GM19043 (cell line): ENCODE measurements around the gene PACSIN1.

Experiments used
- ATAC-seq: cut with Tn5 transposase; IDR thresholded peaks from one replicate; pipeline ENCODE4 v1.9.1; 2021; ENCODE audit warnings: low read depth; ENCODE audit not compliant: unreplicated experiment

Gene PACSIN1

DNA sequence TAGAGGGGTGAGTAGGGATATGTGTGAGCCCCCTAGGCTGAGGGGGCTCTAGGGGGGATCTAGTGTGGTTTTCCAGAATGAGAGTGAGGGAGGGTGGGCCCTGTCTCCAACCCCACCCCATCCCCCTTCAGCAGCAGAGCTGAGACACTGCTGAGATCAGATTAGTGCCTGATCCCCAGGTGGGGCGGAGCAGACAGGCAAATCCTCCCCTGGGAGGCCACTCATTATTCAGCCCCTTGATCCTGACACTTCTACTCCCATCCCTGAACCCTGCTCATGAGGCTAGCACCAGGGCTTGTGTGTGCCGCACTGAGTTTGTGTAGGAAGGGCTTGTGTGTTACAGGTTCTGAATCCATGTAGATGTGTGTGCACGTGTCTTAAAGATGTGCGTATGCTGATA lies 47.8 kb downstream of the PACSIN1 start:
- ATAC-seq: no peak

- ATAC-seq: no peak
Measured at GRCh38 chr6:34514112-34514511, 48.2 kb downstream of the PACSIN1 start.

GRCh38 chr6:34514593-34515472 lies 49.0 kb downstream of the PACSIN1 start:
- no peak for ATAC-seq

GRCh38 chr6:34515473-34516387 lies 49.9 kb downstream of the PACSIN1 start:
- ATAC-seq: no peak

GRCh38 chr6:34516391-34517324 lies 50.8 kb downstream of the PACSIN1 start:
- ATAC-seq: no peak

- no peak for ATAC-seq
Measured at GRCh38 chr6:34517461-34517881, 51.6 kb downstream of the PACSIN1 start.

- no peak for ATAC-seq
Measured at GRCh38 chr6:34517966-34518365, 52.1 kb downstream of the PACSIN1 start.

DNA sequence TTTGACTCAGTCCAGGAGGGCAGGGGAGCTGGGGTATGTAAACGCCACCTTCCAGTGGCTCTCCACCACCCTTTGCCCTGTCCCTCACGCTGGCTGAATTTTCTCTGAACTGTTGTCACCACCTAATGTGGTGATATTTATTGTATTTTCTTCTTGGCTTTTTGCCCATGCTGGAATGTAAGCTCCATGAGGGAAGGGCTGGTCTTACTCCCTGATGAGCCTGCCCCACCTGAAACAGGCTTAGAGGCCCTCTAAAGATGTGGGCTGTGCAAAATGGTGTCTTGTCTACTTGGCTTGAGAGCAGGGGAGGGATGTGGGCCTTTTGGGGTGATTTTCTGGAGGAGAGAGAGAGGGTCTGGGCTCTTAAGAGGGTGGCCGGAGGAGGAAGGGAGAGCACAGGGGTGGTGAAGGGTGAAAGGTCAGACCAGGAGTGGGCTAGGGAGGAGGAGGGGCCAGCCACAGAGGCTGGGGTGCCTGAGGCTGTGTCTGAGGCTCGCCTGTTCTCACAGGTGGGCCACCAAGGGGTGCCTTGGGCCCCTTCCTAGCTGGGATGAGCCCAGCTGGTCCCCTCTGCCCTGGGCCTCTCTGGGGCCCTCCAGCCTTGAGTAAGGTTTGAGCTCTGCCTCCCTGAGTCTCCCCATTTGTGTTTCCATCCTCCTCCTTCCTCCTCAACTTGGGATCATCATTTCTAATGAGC lies 52.9 kb downstream of the PACSIN1 start:
- ATAC-seq: no peak

DNA sequence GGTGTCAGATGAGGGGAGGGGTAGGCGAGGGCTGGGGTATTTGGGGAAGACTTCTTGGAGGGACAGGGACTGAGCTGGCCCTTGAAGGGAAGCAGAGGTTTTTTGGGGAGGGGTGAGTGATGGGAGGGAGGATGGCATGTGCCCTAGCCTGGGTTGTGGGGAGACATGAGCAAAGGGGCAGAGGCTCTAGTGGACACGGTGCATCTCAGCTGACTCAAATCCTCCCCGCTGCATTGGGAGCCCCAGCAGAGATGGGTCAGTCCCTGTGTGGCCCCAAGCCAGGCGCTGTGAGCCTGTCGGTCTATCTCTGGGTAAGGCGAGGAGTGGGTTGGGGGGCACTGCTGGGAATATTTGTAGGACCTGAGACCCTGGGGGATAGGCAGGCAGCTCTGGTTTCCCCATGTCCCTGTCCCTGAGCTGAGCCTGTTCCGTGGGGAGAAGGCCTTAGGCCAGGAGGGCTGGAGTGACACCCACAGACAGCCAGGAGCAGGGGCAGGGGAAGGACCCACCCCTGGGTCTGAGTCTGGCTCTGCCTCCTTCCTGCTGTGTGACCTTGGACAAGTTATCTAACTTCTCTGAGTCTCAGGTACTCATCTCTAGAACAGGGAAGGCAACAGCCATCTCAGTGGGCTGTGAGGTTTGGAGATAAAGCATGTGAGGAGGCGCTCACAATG lies 54.2 kb downstream of the PACSIN1 start:
- ATAC-seq: no peak

DNA sequence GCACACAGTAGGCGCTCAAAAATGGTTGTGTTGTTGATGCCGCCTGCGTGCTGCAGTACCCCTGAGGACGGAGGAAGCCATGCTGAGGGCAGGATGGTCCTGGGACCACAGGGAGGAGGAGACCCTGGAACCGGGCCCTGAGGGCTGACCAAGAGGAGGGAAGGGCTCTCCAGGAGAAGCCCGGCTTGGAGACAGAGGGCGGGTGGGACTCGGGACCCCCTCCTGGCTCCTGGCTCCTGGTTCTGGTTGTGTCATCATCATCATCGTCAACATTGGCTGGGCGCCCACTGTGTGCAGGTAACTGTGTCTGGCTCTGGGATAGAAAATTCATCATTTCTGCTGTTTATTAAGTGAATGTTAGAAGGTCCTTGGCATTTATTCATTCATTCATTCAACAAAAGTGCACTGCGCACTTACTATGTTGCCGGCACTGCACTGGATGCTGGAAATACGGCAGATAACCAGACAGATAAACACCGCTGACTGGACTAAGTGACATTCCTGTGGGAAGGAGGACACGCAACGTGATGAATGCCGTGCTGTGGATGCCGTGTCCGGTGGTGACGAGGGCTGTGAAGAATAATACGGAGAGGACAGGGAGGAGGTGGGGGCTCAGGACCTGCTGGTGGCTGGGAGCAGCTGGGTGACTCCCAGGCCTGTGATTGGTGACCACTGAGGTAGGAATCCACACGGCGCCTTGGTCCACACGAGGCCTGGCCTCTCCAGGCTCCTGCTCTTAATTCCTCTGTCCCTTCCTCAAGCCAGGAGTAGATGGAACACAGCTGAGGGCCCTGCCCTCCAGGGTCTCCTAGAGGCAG lies 55.0 kb downstream of the PACSIN1 start:
- ATAC-seq: no peak

- ATAC-seq: no peak
Measured at GRCh38 chr6:34521463-34522285, 55.8 kb downstream of the PACSIN1 start.

DNA sequence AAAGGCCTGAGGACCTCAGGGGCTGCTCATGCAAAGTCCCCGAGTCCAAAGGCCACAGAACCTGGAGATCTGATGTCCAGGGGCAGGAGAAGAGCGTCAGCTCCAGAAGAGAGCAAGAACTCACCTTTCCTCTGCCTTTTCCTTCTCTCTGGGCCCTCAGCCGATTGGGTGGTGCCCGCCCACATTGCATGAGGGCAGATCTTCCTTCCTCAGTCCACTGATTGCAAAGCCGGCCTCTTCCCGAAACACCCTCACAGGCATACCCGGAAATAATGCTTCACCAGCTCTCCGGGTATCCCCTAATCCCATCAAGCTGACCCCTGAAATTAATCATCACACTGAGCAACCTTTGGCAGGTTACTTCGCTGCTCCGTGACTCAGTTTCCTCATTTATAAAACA lies 56.9 kb downstream of the PACSIN1 start:
- ATAC-seq: no peak

DNA sequence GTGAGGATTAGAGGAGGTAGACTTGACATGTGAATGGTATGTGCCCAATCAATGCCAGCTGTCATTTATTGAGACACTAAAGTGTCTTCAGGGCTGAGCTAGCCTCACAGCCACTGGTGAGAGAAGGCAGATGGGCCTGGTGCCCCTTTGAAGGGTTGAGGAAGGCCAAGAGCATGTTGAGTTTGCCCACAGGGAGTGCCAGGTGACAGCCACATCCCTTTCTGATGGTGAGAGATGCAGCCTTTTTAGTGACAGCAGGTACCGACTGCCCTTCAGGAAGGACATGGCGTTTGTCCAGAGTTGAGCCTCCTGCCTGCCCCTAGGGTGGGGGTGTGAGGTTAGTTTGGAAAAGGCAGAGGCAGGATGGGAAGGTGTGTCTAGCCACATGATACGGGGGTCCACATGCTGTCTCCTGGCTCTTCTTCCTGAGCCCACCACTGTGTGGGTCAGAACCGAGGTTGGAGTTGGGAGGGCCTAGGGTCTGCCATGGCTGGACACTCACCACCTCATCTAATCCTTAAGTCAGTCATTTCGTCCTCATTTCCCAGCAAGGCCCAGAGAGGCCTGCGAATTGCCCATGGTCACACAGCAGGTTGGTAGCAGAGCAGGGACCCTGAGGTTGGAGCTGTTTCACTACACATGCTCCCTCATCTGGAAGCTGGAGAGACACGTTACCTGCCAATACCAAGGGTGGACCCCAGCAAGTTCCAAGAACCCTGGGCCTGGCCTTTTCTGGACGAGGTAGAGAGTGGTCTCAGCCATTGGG lies 57.7 kb downstream of the PACSIN1 start:
- ATAC-seq: no peak

- no peak for ATAC-seq
Measured at GRCh38 chr6:34524499-34524898, 58.6 kb downstream of the PACSIN1 start.

DNA sequence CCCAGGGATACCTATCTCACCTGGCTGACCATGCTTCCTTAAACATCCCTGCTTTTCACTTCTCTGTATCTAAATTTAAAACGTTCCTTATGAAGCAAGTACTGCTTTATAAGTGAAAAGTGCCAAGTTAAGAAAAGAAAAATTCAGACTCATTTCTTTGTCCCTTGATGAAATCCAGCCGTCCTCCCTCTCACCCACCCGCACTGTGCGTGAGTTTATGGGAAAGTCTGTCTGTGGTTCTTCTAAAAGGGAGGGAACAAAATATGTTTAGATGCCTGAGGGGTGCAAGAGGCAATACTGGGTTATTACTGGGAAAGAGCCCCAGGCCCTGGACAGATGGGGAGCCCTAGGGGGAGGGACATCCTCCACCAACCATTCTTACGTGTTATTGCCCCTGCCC lies 59.1 kb downstream of the PACSIN1 start:
- no peak for ATAC-seq

DNA sequence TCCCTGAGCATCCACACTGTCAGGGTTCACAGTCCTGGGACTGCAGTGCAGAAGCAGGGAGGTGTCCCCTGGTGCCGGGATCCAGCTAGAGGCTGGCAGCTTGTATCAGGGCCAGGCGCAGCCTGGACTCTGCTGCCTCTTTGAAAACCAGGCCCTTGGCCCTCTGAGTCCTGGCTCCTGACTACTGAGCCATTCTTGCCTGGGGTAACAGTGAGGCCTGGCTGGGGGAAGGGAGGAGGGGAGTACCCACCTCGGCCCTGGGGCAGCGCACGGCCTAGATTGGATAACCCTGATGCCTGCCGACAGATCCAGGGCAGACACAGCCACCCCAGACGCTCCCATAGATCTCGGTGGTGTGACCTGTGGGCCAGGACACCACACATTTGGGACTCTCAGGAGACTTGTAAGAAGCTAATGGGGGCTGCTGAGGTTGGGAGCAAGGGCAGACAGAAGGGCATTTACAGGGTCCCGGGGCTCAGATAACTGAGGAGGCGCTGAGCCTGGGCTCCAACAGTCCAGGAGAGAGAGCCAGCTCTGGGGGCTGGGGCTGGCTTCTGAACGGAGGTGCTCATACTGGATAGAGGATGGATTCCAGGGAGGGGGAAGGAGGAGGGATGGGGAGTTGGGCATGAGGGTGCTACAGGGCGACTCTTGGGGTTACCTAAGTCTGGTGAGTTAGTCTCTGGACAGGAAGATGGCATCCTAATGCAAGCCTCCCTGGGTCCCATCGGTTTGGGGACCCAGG lies 59.7 kb downstream of the PACSIN1 start:
- ATAC-seq: no peak
